Sigmoid colon (tissue), 4 donors: Measurements from ENCODE around the gene VSTM2L.

Experiments
- EP300 ChIP-seq, 4 donors: sonication (generic); formaldehyde crosslinking; IDR thresholded peaks; one replicate each; pipeline ENCODE4 v1.6.1; 2017; ENCODE audit warnings: antibody characterized with exemption in 4 of 4
- POLR2A ChIP-seq, 2 donors: fragments of 450-650 bp; IDR thresholded peaks; one replicate each; pipeline ENCODE4 v1.6.1; 2016; ENCODE audit warnings: antibody characterized with exemption in 2 of 2, mild to moderate bottlenecking in 2 of 2, moderate library complexity in 2 of 2
- POLR2AphosphoS5 ChIP-seq, 4 donors: sonication (generic); formaldehyde crosslinking; IDR thresholded peaks; one replicate each; pipeline ENCODE4 v1.6.1; 2017; ENCODE audit warnings: antibody characterized with exemption in 4 of 4
- TF ChIP-seq, protein P1 (sequence below), 4 experiments: fragments of 450-650 bp in 3 of 4; fragments of 200-600 bp in 1 of 4; IDR thresholded peaks; one replicate each; pipeline ENCODE4 v1.5.1; 2016 to 2019; ENCODE audit warnings: antibody characterized with exemption in 4 of 4, mild to moderate bottlenecking in 3 of 4, moderate library complexity in 2 of 4

- TF ChIP-seq, protein P1, sequence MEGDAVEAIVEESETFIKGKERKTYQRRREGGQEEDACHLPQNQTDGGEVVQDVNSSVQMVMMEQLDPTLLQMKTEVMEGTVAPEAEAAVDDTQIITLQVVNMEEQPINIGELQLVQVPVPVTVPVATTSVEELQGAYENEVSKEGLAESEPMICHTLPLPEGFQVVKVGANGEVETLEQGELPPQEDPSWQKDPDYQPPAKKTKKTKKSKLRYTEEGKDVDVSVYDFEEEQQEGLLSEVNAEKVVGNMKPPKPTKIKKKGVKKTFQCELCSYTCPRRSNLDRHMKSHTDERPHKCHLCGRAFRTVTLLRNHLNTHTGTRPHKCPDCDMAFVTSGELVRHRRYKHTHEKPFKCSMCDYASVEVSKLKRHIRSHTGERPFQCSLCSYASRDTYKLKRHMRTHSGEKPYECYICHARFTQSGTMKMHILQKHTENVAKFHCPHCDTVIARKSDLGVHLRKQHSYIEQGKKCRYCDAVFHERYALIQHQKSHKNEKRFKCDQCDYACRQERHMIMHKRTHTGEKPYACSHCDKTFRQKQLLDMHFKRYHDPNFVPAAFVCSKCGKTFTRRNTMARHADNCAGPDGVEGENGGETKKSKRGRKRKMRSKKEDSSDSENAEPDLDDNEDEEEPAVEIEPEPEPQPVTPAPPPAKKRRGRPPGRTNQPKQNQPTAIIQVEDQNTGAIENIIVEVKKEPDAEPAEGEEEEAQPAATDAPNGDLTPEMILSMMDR (IDR thresholded peaks at IDR 0.05), result no peak
- TF ChIP-seq POLR2A (IDR thresholded peaks at IDR 0.05) (no peak), POLR2AphosphoS5 (IDR thresholded peaks at IDR 0.05) (no peak), EP300 (IDR thresholded peaks at IDR 0.05) (no peak)
Observed at GRCh38 chr20:37879843-37880242, 23.1 kb upstream of the VSTM2L start.
